Ishikawa (cell line): Measurements from ENCODE around the gene PPID.

Experiments
- CEBPB ChIP-seq: IDR thresholded peaks from 2 replicates; pipeline ENCODE4 v1.6.1; 2012
- CREB1 ChIP-seq: IDR thresholded peaks from 2 replicates; pipeline ENCODE4 v1.6.1; 2012; ENCODE audit warnings: low read depth
- EGR1 ChIP-seq: IDR thresholded peaks from 2 replicates; pipeline ENCODE4 v1.6.1; 2012
- EP300 ChIP-seq: IDR thresholded peaks from 2 replicates; pipeline ENCODE4 v1.6.1; 2012; ENCODE audit warnings: borderline replicate concordance
- FOXM1 ChIP-seq: IDR thresholded peaks from 2 replicates; pipeline ENCODE4 v1.6.1; 2012; ENCODE audit warnings: low read depth, borderline replicate concordance
- MAX ChIP-seq: IDR thresholded peaks from 2 replicates; pipeline ENCODE4 v1.6.1; 2012
- NFIC ChIP-seq: IDR thresholded peaks from 2 replicates; pipeline ENCODE4 v1.6.1; 2012
- RAD21 ChIP-seq: IDR thresholded peaks from 2 replicates; pipeline ENCODE4 v1.6.1; 2012; ENCODE audit warnings: low read depth
- TAF1 ChIP-seq: IDR thresholded peaks from 2 replicates; pipeline ENCODE4 v1.6.1; 2012; ENCODE audit warnings: low read depth, mild to moderate bottlenecking
- TCF12 ChIP-seq: IDR thresholded peaks from 2 replicates; pipeline ENCODE4 v1.6.1; 2012; ENCODE audit warnings: low read depth
- TEAD4 ChIP-seq: IDR thresholded peaks from 2 replicates; pipeline ENCODE4 v1.6.1; 2012
- USF1 ChIP-seq: IDR thresholded peaks from 2 replicates; pipeline ENCODE4 v1.6.1; 2012
- YY1 ChIP-seq: IDR thresholded peaks from 2 replicates; pipeline ENCODE4 v1.6.1; 2012; ENCODE audit warnings: low read depth
- ZBTB7A ChIP-seq: IDR thresholded peaks from 2 replicates; pipeline ENCODE4 v1.6.1; 2012; ENCODE audit warnings: low read depth
- TF ChIP-seq, protein P1 (sequence below): IDR thresholded peaks from 2 replicates; pipeline ENCODE4 v1.6.1; 2012; ENCODE audit warnings: low read depth, mild to moderate bottlenecking

The PPID gene

GRCh38 chr4:158722917-158723793 is at the start of gene PPID:
Gene PPID, minus strand, starts transcription at chr4:158723396. Its CDS starts 108 bp downstream, at chr4:158723288.
- peak; percentile 19 for TF ChIP-seq EP300
- no peak; the same call in 1 of the 2 replicates for TF ChIP-seq EGR1
- TF ChIP-seq RAD21 = no peak
- peak; percentile 93 for TF ChIP-seq TAF1
- no peak; the same call in none of the 2 replicates for TF ChIP-seq TCF12
- TF ChIP-seq YY1 = peak; percentile 79
- peak; percentile 30; the same call in 1 of the 2 replicates for TF ChIP-seq FOXM1
- peak; percentile 32; the same call in 1 of the 2 replicates for TF ChIP-seq TEAD4
- TF ChIP-seq USF1 = no peak
- no peak for TF ChIP-seq CEBPB
- no peak for TF ChIP-seq ZBTB7A
- TF ChIP-seq, protein P1, sequence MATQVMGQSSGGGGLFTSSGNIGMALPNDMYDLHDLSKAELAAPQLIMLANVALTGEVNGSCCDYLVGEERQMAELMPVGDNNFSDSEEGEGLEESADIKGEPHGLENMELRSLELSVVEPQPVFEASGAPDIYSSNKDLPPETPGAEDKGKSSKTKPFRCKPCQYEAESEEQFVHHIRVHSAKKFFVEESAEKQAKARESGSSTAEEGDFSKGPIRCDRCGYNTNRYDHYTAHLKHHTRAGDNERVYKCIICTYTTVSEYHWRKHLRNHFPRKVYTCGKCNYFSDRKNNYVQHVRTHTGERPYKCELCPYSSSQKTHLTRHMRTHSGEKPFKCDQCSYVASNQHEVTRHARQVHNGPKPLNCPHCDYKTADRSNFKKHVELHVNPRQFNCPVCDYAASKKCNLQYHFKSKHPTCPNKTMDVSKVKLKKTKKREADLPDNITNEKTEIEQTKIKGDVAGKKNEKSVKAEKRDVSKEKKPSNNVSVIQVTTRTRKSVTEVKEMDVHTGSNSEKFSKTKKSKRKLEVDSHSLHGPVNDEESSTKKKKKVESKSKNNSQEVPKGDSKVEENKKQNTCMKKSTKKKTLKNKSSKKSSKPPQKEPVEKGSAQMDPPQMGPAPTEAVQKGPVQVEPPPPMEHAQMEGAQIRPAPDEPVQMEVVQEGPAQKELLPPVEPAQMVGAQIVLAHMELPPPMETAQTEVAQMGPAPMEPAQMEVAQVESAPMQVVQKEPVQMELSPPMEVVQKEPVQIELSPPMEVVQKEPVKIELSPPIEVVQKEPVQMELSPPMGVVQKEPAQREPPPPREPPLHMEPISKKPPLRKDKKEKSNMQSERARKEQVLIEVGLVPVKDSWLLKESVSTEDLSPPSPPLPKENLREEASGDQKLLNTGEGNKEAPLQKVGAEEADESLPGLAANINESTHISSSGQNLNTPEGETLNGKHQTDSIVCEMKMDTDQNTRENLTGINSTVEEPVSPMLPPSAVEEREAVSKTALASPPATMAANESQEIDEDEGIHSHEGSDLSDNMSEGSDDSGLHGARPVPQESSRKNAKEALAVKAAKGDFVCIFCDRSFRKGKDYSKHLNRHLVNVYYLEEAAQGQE = no peak
- TF ChIP-seq MAX = peak; percentile 99
- TF ChIP-seq CREB1 = no peak
- no peak for TF ChIP-seq NFIC

- TF ChIP-seq YY1 = no peak
- no peak for TF ChIP-seq MAX
- TF ChIP-seq NFIC = no peak
- no peak for TF ChIP-seq FOXM1
- no peak for TF ChIP-seq TAF1
- no peak for TF ChIP-seq CEBPB
- TF ChIP-seq, protein P1 = no peak
- no peak for TF ChIP-seq RAD21
- no peak for TF ChIP-seq CREB1
- no peak for TF ChIP-seq ZBTB7A
- no peak for TF ChIP-seq TCF12
- no peak for TF ChIP-seq EGR1
- TF ChIP-seq TEAD4 = no peak
- TF ChIP-seq USF1 = no peak
- TF ChIP-seq EP300 = no peak
Observed at GRCh38 chr4:158771776-158772175, 48.6 kb upstream of the PPID start.

DNA sequence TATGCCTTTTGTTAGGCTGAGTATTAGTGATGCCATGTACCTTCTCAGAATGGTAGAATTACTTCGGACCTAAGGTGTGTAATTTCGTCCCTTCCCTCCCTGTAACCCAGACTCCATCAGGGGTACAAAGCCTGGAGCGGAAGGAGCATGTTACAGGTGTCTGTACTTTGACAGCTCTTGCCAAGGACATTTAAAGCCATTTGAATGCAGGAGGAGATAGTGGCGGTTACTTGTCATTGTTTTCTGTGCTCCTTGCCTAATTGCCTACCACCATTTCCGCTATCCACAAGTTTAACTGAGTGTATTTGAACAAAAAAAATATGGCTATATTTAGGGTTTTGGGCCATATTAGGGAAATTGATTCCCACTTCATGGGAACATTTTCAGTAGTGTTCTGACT is 47.5 kb upstream of the PPID start:
- no peak for TF ChIP-seq MAX
- TF ChIP-seq TEAD4 = no peak
- no peak for TF ChIP-seq ZBTB7A
- no peak for TF ChIP-seq EP300
- no peak for TF ChIP-seq FOXM1
- TF ChIP-seq USF1 = no peak
- no peak for TF ChIP-seq EGR1
- TF ChIP-seq, protein P1 = no peak
- no peak for TF ChIP-seq TAF1
- TF ChIP-seq CREB1 = no peak
- no peak for TF ChIP-seq TCF12
- no peak for TF ChIP-seq RAD21
- no peak for TF ChIP-seq NFIC
